ENCODE results near the gene HBB. TPM values are rescaled to one million over a fixed set of nuclear protein-coding genes. Genes with fewer than 3 reads are reported as not detected.

Gene HBB
- total and polyA plus RNA-seq, 4 donors = 5.7 to 3,950 (median 50.2) TPM

- no peak for DNase-seq (ENCODE audit: low spot score)
- 79% methylated on average over 10 of the region's 10 CpGs for WGBS
Measured at GRCh38 chr11:5178046-5178837, 48.6 kb downstream of the HBB start.

More at GRCh38 chr11:5178046-5178837, 48.6 kb downstream of the HBB start:
- Histone ChIP-seq H3K9me3 (ENCODE audit: control insufficient read depth in 4 of 4, low read length in 3 of 4) (no peaks in the 10 kb centered on the region), H3K36me3 (ENCODE audit: control insufficient read depth in 4 of 4, insufficient read depth in 3 of 4, low read depth in 1 of 4, low read length in 3 of 4) (no peaks in the 10 kb centered on the region), H3K4me3 (ENCODE audit: low read depth in 1 of 3, low read length in 3 of 3) (no peak overlapping the region), H3K27ac (ENCODE audit: low read depth in 1 of 2, low read length in 2 of 2) (no peak overlapping the region), H3K4me1 (ENCODE audit: control insufficient read depth in 4 of 4, insufficient read depth in 4 of 4, low read length in 3 of 4) (no peaks in the 10 kb centered on the region), H3K9ac (ENCODE audit: low read depth in 1 of 2, low read length in 2 of 2) (no peak overlapping the region), H3K27me3 (ENCODE audit: control insufficient read depth in 4 of 4, insufficient read depth in 4 of 4, low read length in 3 of 4) (no peaks in the 10 kb centered on the region)
- no peak for TF ChIP-seq JUND (IDR thresholded peaks at IDR 0.05)
- no peak for TF ChIP-seq MAX (IDR thresholded peaks at IDR 0.05)
- TF ChIP-seq, protein P1, sequence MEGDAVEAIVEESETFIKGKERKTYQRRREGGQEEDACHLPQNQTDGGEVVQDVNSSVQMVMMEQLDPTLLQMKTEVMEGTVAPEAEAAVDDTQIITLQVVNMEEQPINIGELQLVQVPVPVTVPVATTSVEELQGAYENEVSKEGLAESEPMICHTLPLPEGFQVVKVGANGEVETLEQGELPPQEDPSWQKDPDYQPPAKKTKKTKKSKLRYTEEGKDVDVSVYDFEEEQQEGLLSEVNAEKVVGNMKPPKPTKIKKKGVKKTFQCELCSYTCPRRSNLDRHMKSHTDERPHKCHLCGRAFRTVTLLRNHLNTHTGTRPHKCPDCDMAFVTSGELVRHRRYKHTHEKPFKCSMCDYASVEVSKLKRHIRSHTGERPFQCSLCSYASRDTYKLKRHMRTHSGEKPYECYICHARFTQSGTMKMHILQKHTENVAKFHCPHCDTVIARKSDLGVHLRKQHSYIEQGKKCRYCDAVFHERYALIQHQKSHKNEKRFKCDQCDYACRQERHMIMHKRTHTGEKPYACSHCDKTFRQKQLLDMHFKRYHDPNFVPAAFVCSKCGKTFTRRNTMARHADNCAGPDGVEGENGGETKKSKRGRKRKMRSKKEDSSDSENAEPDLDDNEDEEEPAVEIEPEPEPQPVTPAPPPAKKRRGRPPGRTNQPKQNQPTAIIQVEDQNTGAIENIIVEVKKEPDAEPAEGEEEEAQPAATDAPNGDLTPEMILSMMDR (IDR thresholded peaks at IDR 0.05; ENCODE audit: low read depth, low read length, missing input control) = no peak
- no peak for TF ChIP-seq YY1 (IDR thresholded peaks at IDR 0.05)
- TF ChIP-seq FOXA1 (IDR thresholded peaks at IDR 0.05) = no peak

Other genes starting within 250 kb of the HBB start
- gene OR51L1, start 232.2 kb downstream of the HBB start, total RNA-seq = not detected
- gene OR51L1, start 232.2 kb downstream of the HBB start, polyA plus RNA-seq = not detected
- gene OR52J3, start 180.5 kb downstream of the HBB start, total RNA-seq = not detected
- not detected for gene OR52J3, start 180.5 kb downstream of the HBB start, polyA plus RNA-seq
- gene OR52E2, start 167.4 kb downstream of the HBB start, total RNA-seq = not detected
- gene OR52E2, start 167.4 kb downstream of the HBB start, polyA plus RNA-seq = not detected
- not detected for gene OR52E1, start 157.5 kb downstream of the HBB start, total RNA-seq
- gene OR52E1, start 157.5 kb downstream of the HBB start, polyA plus RNA-seq = not detected
- not detected for gene OR52A5, start 88.7 kb downstream of the HBB start, total RNA-seq
- not detected for gene OR52A5, start 88.7 kb downstream of the HBB start, polyA plus RNA-seq
- not detected for gene OR52A1, start 72.3 kb downstream of the HBB start, total RNA-seq
- gene OR52A1, start 72.3 kb downstream of the HBB start, polyA plus RNA-seq = not detected
- gene OR51V1, start 26.4 kb downstream of the HBB start, total RNA-seq = not detected
- not detected for gene OR51V1, start 26.4 kb downstream of the HBB start, polyA plus RNA-seq
- gene HBD, start 7.4 kb upstream of the HBB start, total RNA-seq = 1 to 10 TPM in 1 of 2 donors, not detected in 1; 6.0 TPM
- gene HBD, start 7.4 kb upstream of the HBB start, polyA plus RNA-seq = under 1 TPM in 1 of 2 donors, not detected in 1; 0.72 TPM
- gene HBG1, start 22.8 kb upstream of the HBB start, total RNA-seq = 10 to 100 TPM in 1 of 2 donors, not detected in 1; 75.1 TPM
- not detected for gene HBG1, start 22.8 kb upstream of the HBB start, polyA plus RNA-seq
- over 10,000 TPM in 1 of 2 donors, not detected in 1; 55,632 TPM for gene HBG2, start 27.7 kb upstream of the HBB start, total RNA-seq
- gene HBG2, start 27.7 kb upstream of the HBB start, polyA plus RNA-seq = under 1 TPM in 1 of 2 donors, not detected in 1; 0.71 TPM
- 10 to 100 TPM in 1 of 2 donors, not detected in 1; 82.7 TPM for gene HBE1, start 42.9 kb upstream of the HBB start, total RNA-seq
- not detected for gene HBE1, start 42.9 kb upstream of the HBB start, polyA plus RNA-seq
- not detected for gene OR51B4, start 74.9 kb upstream of the HBB start, total RNA-seq
- gene OR51B4, start 74.9 kb upstream of the HBB start, polyA plus RNA-seq = not detected
- under 1 TPM; 0.17 to 0.37 TPM for gene OR51B2, start 97.2 kb upstream of the HBB start, total RNA-seq
- gene OR51B2, start 97.2 kb upstream of the HBB start, polyA plus RNA-seq = not detected
- gene OR51B5, start 116.5 kb upstream of the HBB start, total RNA-seq = under 1 TPM; 0.17 to 0.23 TPM
- not detected for gene OR51B5, start 116.5 kb upstream of the HBB start, polyA plus RNA-seq
- gene OR51B6, start 124.4 kb upstream of the HBB start, total RNA-seq = not detected
- not detected for gene OR51B6, start 124.4 kb upstream of the HBB start, polyA plus RNA-seq
- not detected for gene OR51M1, start 156.7 kb upstream of the HBB start, total RNA-seq
- not detected for gene OR51M1, start 156.7 kb upstream of the HBB start, polyA plus RNA-seq
- not detected for gene OR51Q1, start 195.0 kb upstream of the HBB start, total RNA-seq
- gene OR51Q1, start 195.0 kb upstream of the HBB start, polyA plus RNA-seq = not detected
- gene OR51I1, start 214.4 kb upstream of the HBB start, total RNA-seq = under 1 TPM; 0.23 to 0.33 TPM
- gene OR51I1, start 214.4 kb upstream of the HBB start, polyA plus RNA-seq = not detected
- gene OR51I2, start 222.3 kb upstream of the HBB start, total RNA-seq = not detected
- gene OR51I2, start 222.3 kb upstream of the HBB start, polyA plus RNA-seq = not detected

All from liver (tissue), 9 donors.